HCT116 (cell line): ENCODE measurements around the gene PLSCR1. TPM values are rescaled to one million over a fixed set of nuclear protein-coding genes. Genes with fewer than 3 reads are reported as not detected.

Source experiments
- ATAC-seq: fragments of 200-7000 bp; cut with Tn5 transposase; 2 replicates; pipeline ENCODE4 v1.9.1; 2020; ENCODE audit warnings: mild to moderate bottlenecking, moderate library complexity
- BruUV-seq: library from RNA; stranded (reverse); fragments of 400-500 nt; replicated peaks from 2 replicates; lab custom pipeline; 2021; lab: Mats Ljungman, UMichigan
- CTCF ChIA-PET: fragments of 300-600 bp; sonication (Branson Sonifier 250); formaldehyde crosslinking; loops from one replicate; lab custom pipeline; 2021; ENCODE audit warnings: antibody characterized with exemption; lab: Charles Lee
- POLR2A ChIA-PET: fragments of 300-600, 350-600 bp; sonication (Branson Sonifier 250); formaldehyde crosslinking; loops from one replicate; lab custom pipeline; 2021; ENCODE audit warnings: antibody characterized with exemption; lab: Charles Lee
- RAD21 ChIA-PET, 2 experiments: fragments of 300-600 bp; sonication (Branson Sonifier 250); formaldehyde crosslinking; loops; one replicate each; lab custom pipeline; 2023; ENCODE audit warnings: low total read pairs in 2 of 2; ENCODE audit not compliant: uncharacterized antibody in 2 of 2, unreplicated experiment in 2 of 2, low non-redundant PET in 1 of 2; lab: Charles Lee
- DNase-seq: peaks from one replicate; pipeline ENCODE4 v3.0.0-alpha.2; 2010; ENCODE audit warnings: low read depth, low spot score
- H2AFZ ChIP-seq: fragments of 200-600 bp; shearing (Covaris generic), sonication (generic); 2 replicates; pipeline ENCODE4 v1.6.1; 2017; ENCODE audit warnings: low read depth, mixed run types, mixed read lengths, antibody characterized with exemption, low read length; ENCODE audit not compliant: poor library complexity, severe bottlenecking
- H3K27ac ChIP-seq: 2 replicates; pipeline ENCODE4 v1.5.1; 2012; ENCODE audit warnings: low read depth, low read length
- H3K27me3 ChIP-seq: fragments of 200-600 bp; sonication (generic); 2 replicates; pipeline ENCODE4 v1.6.1; 2016; ENCODE audit warnings: mixed run types, low read length, mixed read lengths; ENCODE audit not compliant: insufficient read depth
- H3K36me3 ChIP-seq, 2 experiments: fragments of 200-500 bp in 1 of 2; fragments of 200-600 bp in 1 of 2; sonication (Bioruptor generic) in 1 of 2; sonication (generic) in 1 of 2; 2 replicates each; pipeline versions ENCODE4 v1.5.1 to v1.6.1; 2014 to 2016; ENCODE audit warnings: low read length in 2 of 2, inconsistent platforms in 1 of 2, mixed read lengths in 1 of 2, mixed run types in 1 of 2; ENCODE audit not compliant: insufficient read depth in 2 of 2, control insufficient read depth in 1 of 2
- H3K4me1 ChIP-seq, 2 experiments: fragments of 200-600 bp in 1 of 2; sonication (generic) in 1 of 2; 2 replicates each; pipeline versions ENCODE4 v1.5.1 to v1.6.1; 2012 to 2017; ENCODE audit warnings: low read length in 2 of 2, inconsistent platforms in 1 of 2, mild to moderate bottlenecking in 1 of 2, mixed read lengths in 1 of 2, mixed run types in 1 of 2, moderate library complexity in 1 of 2; ENCODE audit not compliant: insufficient read depth in 2 of 2, control insufficient read depth in 1 of 2
- H3K4me2 ChIP-seq: fragments of 200-600 bp; sonication (generic); 2 replicates; pipeline ENCODE4 v1.6.1; 2017; ENCODE audit warnings: mixed run types, low read length, mixed read lengths
- H3K4me3 ChIP-seq, 2 experiments: fragments of 200-600 bp in 1 of 2; sonication (generic) in 1 of 2; replicated peaks in 1 of 2; 2 replicates each; pipeline ENCODE4 v1.5.1; 2011 to 2016; ENCODE audit warnings: low read length in 2 of 2, control low read depth in 1 of 2, low read depth in 1 of 2, mild to moderate bottlenecking in 1 of 2, mixed read lengths in 1 of 2, mixed run types in 1 of 2
- H3K79me2 ChIP-seq: fragments of 200-600 bp; sonication (generic); 2 replicates; pipeline ENCODE4 v1.6.1; 2017; ENCODE audit warnings: mild to moderate bottlenecking, mixed run types, low read length, moderate library complexity, mixed read lengths; ENCODE audit not compliant: insufficient read depth
- H3K9ac ChIP-seq: fragments of 200-600 bp; sonication (generic); 2 replicates; pipeline ENCODE4 v1.6.1; 2016; ENCODE audit warnings: low read length, mixed read lengths
- H3K9me2 ChIP-seq: fragments of 200-600 bp; sonication (generic), shearing (Covaris generic); 2 replicates; pipeline ENCODE4 v1.6.1; 2017; ENCODE audit warnings: mixed run types, mild to moderate bottlenecking, moderate library complexity; ENCODE audit not compliant: insufficient read depth
- H3K9me3 ChIP-seq, 2 experiments: fragments of 200-500 bp in 1 of 2; fragments of 200-600 bp in 1 of 2; sonication (Bioruptor generic) in 1 of 2; sonication (generic) in 1 of 2; 2 replicates each; pipeline ENCODE4 v1.6.1; 2014 to 2017; ENCODE audit warnings: low read length in 2 of 2, mixed read lengths in 2 of 2, inconsistent platforms in 1 of 2, low read depth in 1 of 2, mild to moderate bottlenecking in 1 of 2, mixed run types in 1 of 2, moderate library complexity in 1 of 2; ENCODE audit not compliant: control insufficient read depth in 1 of 2, insufficient read depth in 1 of 2
- H4K20me1 ChIP-seq: fragments of 200-600 bp; sonication (generic), shearing (Covaris generic); 2 replicates; pipeline ENCODE4 v1.6.1; 2017; ENCODE audit warnings: mixed run types, mild to moderate bottlenecking, moderate library complexity; ENCODE audit not compliant: insufficient read depth
- CEBPB ChIP-seq: IDR thresholded peaks from 2 replicates; pipeline ENCODE4 v1.6.1; 2012; ENCODE audit warnings: low read depth
- EGR1 ChIP-seq: IDR thresholded peaks from 2 replicates; pipeline ENCODE4 v1.6.1; 2012; ENCODE audit warnings: low read depth
- ELF1 ChIP-seq: IDR thresholded peaks from 2 replicates; pipeline ENCODE4 v1.6.1; 2012; ENCODE audit warnings: low read depth, borderline replicate concordance
- FOSL1 ChIP-seq: IDR thresholded peaks from 2 replicates; pipeline ENCODE4 v1.6.1; 2012; ENCODE audit warnings: low read depth
- RAD21 ChIP-seq: IDR thresholded peaks from 2 replicates; pipeline ENCODE4 v1.6.1; 2012; ENCODE audit warnings: low read depth, mild to moderate bottlenecking
- SIN3A ChIP-seq: IDR thresholded peaks from 2 replicates; pipeline ENCODE4 v1.6.1; 2012; ENCODE audit warnings: low read depth
- SRF ChIP-seq: IDR thresholded peaks from 2 replicates; pipeline ENCODE4 v1.6.1; 2012; ENCODE audit warnings: low read depth
- TCF7L2 ChIP-seq: IDR thresholded peaks from 2 replicates; pipeline ENCODE4 v1.7.0; 2011; ENCODE audit warnings: borderline replicate concordance, inconsistent platforms; ENCODE audit not compliant: insufficient read depth, insufficient read length; ENCODE audit errors: extremely low read depth
- intact Hi-C: fragments of 100-400 bp; cut with micrococcal nuclease; formaldehyde crosslinking; loops from 2 replicates; pipeline ENCODE4 v1.10.0; 2022
- total RNA-seq: library from RNA; stranded (reverse); gene quantifications from one replicate; pipeline ENCODE4 v1.2.1, GENCODE V29; 2021; ENCODE audit not compliant: unreplicated experiment
- TF ChIP-seq, protein P1 (sequence below): IDR thresholded peaks from 2 replicates; pipeline ENCODE4 v1.6.1; 2012
- TF ChIP-seq, protein P2 (sequence below): IDR thresholded peaks from 2 replicates; pipeline ENCODE4 v1.6.1; 2012; ENCODE audit warnings: low read depth
- TF ChIP-seq, protein P3 (sequence below): IDR thresholded peaks from 2 replicates; pipeline ENCODE4 v1.6.1; 2012

The PLSCR1 gene
- total RNA-seq, 1 experiment from 2014 or later, result 44.2 TPM

DNA sequence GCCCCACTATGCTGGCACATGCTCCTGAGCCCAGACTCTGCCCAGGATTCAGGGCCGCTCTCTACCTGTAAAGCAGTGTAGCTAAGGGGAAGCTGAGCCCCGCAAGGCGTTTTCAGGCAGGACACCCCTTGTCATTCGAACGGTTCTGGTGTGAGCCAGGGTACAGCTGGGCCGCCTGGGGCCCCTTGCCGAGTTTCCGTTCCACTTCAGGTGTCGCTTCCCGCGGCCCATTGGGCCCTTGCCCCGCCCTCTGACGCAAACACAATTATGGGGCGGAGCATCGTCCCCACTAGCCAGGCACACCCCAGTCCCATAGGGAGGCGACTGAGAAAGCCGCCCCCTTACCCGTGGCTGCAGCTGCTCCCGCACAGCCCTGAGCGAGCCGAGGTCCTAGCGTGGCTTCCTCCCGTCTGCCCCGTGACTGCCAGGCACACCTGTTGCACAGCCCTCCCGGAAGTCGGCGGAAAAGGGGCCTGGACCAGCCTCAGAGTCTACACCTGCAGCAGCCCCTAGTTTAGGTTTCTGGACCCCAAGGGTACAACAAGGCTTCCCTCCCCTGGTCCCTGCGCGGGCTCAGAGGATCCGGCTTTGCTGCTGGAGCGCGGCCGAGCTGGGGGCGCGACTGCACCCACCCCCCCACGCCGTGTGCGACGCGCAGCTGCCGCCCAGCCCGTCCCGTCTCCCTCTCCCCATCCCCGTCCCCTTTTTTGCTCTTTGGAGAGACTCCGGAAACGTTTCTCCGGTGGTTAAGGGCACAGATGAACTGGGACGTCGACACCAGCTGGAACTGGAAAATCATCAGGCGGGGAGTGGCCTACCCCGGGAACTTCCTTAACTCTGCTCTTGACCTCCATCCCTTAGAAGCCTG lies 75.0 kb downstream of the PLSCR1 start, which contains the start of gene PLSCR2:
PLSCR2 (minus strand) TSS at position 412 of the 868 bp plus-strand sequence. CDS start 9,657 bp downstream, outside the sequence.
- no peak for ATAC-seq

DNA sequence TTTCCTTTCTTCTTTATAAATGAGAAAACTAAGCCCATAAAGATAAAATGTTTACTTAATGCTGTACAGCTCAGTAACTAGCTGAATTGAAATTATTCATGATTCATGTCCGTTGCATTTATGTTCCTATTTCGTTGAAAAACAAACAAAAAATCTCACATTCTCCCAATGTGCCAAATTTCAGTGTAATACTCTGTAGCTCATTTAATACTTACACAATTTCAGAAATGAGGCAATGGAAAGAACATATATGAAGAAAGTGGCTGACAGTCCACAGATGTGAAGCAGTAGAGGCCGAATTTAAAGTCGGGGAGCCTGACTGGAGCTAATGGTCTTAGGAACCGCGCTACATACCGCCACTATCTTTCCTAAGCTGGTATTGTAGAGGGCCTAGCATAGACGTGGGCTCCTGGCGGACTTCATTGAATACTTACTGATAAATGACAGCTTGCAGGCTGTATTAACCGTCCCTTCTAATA lies 75.7 kb downstream of the PLSCR1 start:
- no peaks in the 10 kb centered on the region for H3K27me3 ChIP-seq
- no peak overlapping the region for H3K4me3 ChIP-seq
- CTCF ChIA-PET, result no interaction called here

More for the DNA sequence above, 75.0 kb downstream of the PLSCR1 start, which contains the start of gene PLSCR2:
- Histone ChIP-seq H3K27ac (no peak within 1 kb of the TSS), H3K36me3 (no peaks in the 10 kb centered on the region), H3K9ac (no peak within 1 kb of the TSS), H3K79me2 (no peaks in the 10 kb centered on the region), H3K9me2 (no peaks in the 10 kb centered on the region), H3K4me2 (no peak within 1 kb of the TSS), H3K4me1 (no peaks in the 10 kb centered on the region), H3K9me3 (no peaks in the 10 kb centered on the region), H4K20me1 (no peaks in the 10 kb centered on the region), H3K4me3 (no peak within 1 kb of the TSS), H3K27me3 (no peaks in the 10 kb centered on the region), H2AFZ (no peak within 1 kb of the TSS)
- RAD21 ChIA-PET, result no interaction called here
- TF ChIP-seq TCF7L2 (no peak), ELF1 (no peak), SRF (no peak)
- TF ChIP-seq, protein P1, sequence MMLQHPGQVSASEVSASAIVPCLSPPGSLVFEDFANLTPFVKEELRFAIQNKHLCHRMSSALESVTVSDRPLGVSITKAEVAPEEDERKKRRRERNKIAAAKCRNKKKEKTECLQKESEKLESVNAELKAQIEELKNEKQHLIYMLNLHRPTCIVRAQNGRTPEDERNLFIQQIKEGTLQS, result no peak
- DNase-seq, result no peak
- CTCF ChIA-PET, result no interaction called here
- POLR2A ChIA-PET, result no interaction called here
- no TSS peak for BruUV-seq
- intact Hi-C loops, result no loop called here

More for the DNA sequence above, 75.7 kb downstream of the PLSCR1 start:
- Histone ChIP-seq H3K79me2 (no peaks in the 10 kb centered on the region), H3K4me1 (no peaks in the 10 kb centered on the region), H3K9me2 (no peaks in the 10 kb centered on the region), H3K9me3 (no peaks in the 10 kb centered on the region), H2AFZ (no peak overlapping the region), H3K27ac (no peak overlapping the region), H3K9ac (no peak overlapping the region), H3K4me2 (no peak overlapping the region), H3K36me3 (no peaks in the 10 kb centered on the region), H4K20me1 (no peaks in the 10 kb centered on the region)
- RAD21 ChIA-PET, result no interaction called here
- ATAC-seq, result no peak
- no TSS peak for BruUV-seq
- POLR2A ChIA-PET, result no interaction called here
- TF ChIP-seq EGR1 (no peak), FOSL1 (no peak), SRF (no peak), CEBPB (no peak), RAD21 (no peak), TCF7L2 (no peak), ELF1 (no peak), SIN3A (no peak)
- TF ChIP-seq, protein P2, sequence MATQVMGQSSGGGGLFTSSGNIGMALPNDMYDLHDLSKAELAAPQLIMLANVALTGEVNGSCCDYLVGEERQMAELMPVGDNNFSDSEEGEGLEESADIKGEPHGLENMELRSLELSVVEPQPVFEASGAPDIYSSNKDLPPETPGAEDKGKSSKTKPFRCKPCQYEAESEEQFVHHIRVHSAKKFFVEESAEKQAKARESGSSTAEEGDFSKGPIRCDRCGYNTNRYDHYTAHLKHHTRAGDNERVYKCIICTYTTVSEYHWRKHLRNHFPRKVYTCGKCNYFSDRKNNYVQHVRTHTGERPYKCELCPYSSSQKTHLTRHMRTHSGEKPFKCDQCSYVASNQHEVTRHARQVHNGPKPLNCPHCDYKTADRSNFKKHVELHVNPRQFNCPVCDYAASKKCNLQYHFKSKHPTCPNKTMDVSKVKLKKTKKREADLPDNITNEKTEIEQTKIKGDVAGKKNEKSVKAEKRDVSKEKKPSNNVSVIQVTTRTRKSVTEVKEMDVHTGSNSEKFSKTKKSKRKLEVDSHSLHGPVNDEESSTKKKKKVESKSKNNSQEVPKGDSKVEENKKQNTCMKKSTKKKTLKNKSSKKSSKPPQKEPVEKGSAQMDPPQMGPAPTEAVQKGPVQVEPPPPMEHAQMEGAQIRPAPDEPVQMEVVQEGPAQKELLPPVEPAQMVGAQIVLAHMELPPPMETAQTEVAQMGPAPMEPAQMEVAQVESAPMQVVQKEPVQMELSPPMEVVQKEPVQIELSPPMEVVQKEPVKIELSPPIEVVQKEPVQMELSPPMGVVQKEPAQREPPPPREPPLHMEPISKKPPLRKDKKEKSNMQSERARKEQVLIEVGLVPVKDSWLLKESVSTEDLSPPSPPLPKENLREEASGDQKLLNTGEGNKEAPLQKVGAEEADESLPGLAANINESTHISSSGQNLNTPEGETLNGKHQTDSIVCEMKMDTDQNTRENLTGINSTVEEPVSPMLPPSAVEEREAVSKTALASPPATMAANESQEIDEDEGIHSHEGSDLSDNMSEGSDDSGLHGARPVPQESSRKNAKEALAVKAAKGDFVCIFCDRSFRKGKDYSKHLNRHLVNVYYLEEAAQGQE, result no peak
- TF ChIP-seq, protein P3, sequence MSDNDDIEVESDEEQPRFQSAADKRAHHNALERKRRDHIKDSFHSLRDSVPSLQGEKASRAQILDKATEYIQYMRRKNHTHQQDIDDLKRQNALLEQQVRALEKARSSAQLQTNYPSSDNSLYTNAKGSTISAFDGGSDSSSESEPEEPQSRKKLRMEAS, result no peak
- no peak for DNase-seq
- intact Hi-C loops, result no loop called here
